Fibroblast of pulmonary artery (primary cell): ENCODE data around the gene PLEKHG2.
A peak's percentile ranks its signal among the peaks of the same experiment; 100 is the strongest.
"Not testable (repeated sequence)": the region's sequence is repeated elsewhere in the genome, so short reads cannot be mapped to it uniquely, and the experiment has no call there.

Experiments used
- DNase-seq: peaks from one replicate; pipeline ENCODE4 v3.0.0-alpha.2; 2010; ENCODE audit warnings: low read depth
- H3K4me3 ChIP-seq: replicated peaks from 2 replicates; pipeline ENCODE4 v1.5.1; 2011; ENCODE audit warnings: low read depth, mild to moderate bottlenecking, control low read depth, low read length, moderate library complexity
- CTCF ChIP-seq: IDR thresholded peaks from 2 replicates; pipeline ENCODE4 v1.5.1; 2011; ENCODE audit warnings: mild to moderate bottlenecking, control low read depth, low read length, inconsistent platforms; ENCODE audit errors: missing control alignments

PLEKHG2 gene

DNA sequence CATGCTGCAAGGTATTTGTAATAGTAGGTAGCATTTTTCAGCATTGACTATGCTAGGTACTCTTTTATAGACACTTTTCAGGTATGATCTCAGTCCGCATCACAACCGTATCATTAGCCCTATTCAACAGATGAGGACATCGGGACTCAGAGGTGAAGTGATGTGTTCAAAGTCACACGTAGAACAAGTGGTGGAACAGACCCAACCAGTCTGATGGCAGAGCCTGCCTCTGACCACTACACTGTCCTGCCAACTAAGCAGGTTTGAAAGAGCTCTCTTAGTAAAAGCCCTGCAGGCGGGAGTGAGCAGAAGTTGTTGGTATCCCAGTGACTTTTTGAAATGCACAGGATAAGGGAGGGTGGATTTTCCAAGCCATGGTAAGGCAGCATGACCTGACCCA lies 41.7 kb upstream of the PLEKHG2 start:
- no peak for DNase-seq
- no peak for TF ChIP-seq CTCF
- no peak overlapping the region for H3K4me3 ChIP-seq

GRCh38 chr19:39372047-39372802 lies 40.2 kb upstream of the PLEKHG2 start:
- no peak for TF ChIP-seq CTCF
- DNase-seq: peak; percentile 98
- no peak overlapping the region for H3K4me3 ChIP-seq

GRCh38 chr19:39372941-39373340 lies 39.5 kb upstream of the PLEKHG2 start:
- DNase-seq: peak; percentile 59
- no peak overlapping the region for H3K4me3 ChIP-seq
- no peak for TF ChIP-seq CTCF

- DNase-seq: no peak
Measured at GRCh38 chr19:39375929-39376328, 36.5 kb upstream of the PLEKHG2 start.

GRCh38 chr19:39377373-39378362 lies 34.8 kb upstream of the PLEKHG2 start:
- no peak overlapping the region for H3K4me3 ChIP-seq
- no peak for DNase-seq
- no peak for TF ChIP-seq CTCF

More at GRCh38 chr19:39375929-39376328, 36.5 kb upstream of the PLEKHG2 start:
- TF ChIP-seq CTCF: no peak
- no peak overlapping the region for H3K4me3 ChIP-seq

DNA sequence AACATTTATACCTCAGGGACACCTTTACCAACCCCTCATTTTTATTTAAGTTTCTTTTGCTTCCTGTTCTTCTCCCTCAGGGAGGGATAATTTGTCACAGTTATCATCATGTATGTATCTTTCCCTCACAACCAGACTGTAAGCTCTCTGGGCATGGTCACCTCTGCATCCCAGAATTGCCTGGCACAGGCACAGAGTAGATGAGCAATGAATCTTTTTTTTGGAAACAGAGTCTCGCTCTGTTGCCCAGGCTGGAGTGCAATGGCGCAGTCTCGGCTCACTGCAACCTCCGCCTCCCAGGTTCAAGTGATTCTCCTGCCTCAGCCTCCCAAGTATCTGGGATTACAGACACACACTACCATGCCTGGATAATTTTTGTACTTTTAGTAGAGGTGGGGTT lies 33.1 kb upstream of the PLEKHG2 start:
- not testable (repeated sequence) for H3K4me3 ChIP-seq, DNase-seq

- no peak overlapping the region for H3K4me3 ChIP-seq
Measured at GRCh38 chr19:39379865-39380396, 32.5 kb upstream of the PLEKHG2 start.

More at GRCh38 chr19:39379865-39380396, 32.5 kb upstream of the PLEKHG2 start:
- DNase-seq: no peak
- TF ChIP-seq CTCF: no peak
